AG09309 (cell line): ENCODE data around the gene HIBADH.

Experiments
- DNase-seq: peaks from one replicate; pipeline ENCODE4 v3.0.0-alpha.2; 2010; ENCODE audit warnings: low read depth
- H3K4me3 ChIP-seq: 2 replicates; pipeline ENCODE4 v1.5.1; 2011; ENCODE audit warnings: mild to moderate bottlenecking, low read depth, low read length, moderate library complexity; ENCODE audit not compliant: control insufficient read depth
- TF ChIP-seq, protein P1 (sequence below): IDR thresholded peaks from 2 replicates; pipeline ENCODE4 v1.5.1; 2011; ENCODE audit warnings: mild to moderate bottlenecking, low read depth, low read length, inconsistent platforms; ENCODE audit not compliant: insufficient read depth, control insufficient read depth; ENCODE audit errors: missing control alignments

HIBADH gene

DNA sequence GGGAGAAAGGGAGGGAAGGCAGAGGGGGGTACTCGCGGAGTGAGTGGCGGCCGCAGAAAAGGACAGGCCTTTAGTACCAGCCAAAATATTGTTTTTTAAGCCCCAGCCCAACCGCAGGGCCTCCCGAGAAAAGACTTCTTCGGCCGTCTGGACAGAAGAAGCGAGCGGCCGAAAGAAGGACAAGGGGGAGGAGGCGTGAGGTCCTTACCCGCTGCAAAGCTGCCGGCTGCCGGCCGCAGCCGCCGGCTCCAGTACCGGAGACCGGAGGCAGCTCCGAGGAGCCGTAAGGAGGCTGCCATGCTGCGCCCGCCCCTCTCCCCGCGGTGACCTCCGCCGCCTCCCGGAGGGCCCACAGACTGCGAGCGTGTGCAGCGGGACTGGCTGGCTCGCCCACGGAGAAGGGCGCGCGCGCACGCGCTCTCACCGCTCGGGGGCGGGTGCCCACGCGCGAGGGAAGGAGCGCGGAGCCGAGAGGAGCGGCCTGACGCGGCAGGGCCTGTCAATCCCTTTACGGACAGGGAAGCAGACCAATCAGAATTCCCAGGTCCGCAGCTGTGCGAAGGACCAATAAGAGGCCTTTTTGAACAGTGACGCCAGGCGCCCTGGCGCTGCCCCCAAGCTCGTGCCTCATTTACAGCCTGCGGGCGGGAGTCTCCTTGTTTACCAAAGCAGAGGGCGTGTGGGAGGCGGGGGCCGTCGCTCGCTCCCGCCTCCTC, at the start of gene HIBADH:
Gene HIBADH (minus strand): TSS at position 394 of the 716 bp plus-strand sequence. CDS start 95 bp downstream, at position 299.
- TF ChIP-seq, protein P1, sequence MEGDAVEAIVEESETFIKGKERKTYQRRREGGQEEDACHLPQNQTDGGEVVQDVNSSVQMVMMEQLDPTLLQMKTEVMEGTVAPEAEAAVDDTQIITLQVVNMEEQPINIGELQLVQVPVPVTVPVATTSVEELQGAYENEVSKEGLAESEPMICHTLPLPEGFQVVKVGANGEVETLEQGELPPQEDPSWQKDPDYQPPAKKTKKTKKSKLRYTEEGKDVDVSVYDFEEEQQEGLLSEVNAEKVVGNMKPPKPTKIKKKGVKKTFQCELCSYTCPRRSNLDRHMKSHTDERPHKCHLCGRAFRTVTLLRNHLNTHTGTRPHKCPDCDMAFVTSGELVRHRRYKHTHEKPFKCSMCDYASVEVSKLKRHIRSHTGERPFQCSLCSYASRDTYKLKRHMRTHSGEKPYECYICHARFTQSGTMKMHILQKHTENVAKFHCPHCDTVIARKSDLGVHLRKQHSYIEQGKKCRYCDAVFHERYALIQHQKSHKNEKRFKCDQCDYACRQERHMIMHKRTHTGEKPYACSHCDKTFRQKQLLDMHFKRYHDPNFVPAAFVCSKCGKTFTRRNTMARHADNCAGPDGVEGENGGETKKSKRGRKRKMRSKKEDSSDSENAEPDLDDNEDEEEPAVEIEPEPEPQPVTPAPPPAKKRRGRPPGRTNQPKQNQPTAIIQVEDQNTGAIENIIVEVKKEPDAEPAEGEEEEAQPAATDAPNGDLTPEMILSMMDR, result peak; percentile 8
- peak; percentile 99 for DNase-seq
- peak within 1 kb of the TSS; percentile 76 for H3K4me3 ChIP-seq

DNA sequence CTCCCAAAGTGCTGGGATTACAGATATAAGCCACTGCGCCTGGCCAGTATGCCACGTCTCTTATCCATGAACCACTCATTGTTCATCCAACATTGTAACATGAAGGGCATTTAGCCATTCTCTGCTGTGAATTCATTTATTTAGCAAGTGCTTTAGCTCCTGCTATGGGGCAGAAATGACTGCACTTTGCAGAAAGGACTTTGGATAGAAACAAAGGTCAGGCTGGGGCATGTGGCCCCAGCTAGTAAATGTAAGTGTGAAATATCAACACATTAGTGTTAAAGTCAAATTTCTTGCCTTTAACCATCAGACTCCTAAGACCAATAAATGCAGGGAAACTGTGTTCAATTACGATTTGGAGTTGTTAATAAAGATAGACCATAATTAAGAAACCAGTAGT, 49.5 kb upstream of the HIBADH start:
- DNase-seq, result no peak
- TF ChIP-seq, protein P1, result no peak
- H3K4me3 ChIP-seq, result no peak overlapping the region

DNA sequence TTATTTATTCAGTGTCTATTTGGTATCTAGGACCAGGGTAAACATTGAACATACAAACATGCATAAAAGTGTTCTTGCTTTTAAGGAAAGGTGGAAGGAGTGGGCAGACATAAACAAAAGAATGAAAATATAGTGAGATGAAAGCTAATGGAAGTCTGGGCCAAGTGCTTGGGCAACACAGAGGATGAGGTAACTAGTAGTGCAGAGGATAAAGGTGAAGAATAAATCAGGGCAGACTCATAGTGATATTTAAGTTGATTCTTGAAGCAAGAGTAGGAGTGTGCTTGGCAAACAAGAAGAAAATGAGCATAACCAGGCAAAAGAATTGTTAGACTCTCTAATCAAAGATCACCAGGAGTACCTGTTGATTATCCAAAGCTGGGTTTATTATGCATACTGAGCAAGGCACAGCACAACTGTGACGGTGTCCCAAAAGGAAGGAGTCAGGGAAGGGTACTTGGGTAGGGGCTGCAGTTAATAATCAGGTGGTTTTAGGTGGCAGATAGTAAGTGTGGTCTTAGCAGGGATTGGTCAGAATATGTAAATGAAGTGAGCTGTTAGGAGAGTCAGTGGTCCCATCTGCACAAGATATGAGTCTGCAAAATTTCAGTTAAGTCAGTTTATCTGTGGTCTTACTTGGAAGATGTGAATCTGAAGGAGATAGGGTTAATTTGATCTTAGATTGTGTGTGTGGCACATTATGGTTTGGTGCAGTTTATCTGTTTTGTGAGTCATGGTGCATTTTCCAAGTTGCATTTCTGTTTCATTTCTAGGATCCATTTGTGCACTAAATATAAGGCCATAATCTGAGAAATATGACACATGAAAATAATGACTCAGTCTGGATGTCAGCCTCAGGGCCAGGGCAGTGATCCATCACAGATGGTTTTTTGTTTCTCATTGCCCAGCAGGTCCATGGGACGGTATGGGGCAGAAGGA, 46.7 kb upstream of the HIBADH start:
- TF ChIP-seq, protein P1, result no peak
- H3K4me3 ChIP-seq, result no peak overlapping the region
- DNase-seq, result peak; percentile 53

DNA sequence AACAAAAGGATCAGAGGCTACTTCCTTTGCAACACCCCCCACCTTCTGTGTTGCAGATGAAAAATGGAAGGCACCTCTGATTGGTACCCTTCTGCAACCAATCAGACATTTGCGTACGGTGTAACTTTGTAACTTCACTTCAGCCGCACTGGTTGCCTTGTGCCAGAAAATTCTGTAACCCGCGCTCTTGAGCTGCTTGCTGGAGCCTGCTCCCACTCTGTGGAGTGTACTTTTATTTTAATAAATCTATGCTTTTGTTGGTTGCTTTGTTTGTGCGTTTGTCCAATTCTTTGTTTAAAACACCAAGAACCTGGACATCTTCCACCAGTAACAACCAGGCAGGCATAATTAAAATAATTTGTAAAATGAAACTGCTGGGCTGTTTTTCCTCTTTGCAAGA, 45.8 kb upstream of the HIBADH start:
- TF ChIP-seq, protein P1, result no peak
- DNase-seq, result no peak

DNA sequence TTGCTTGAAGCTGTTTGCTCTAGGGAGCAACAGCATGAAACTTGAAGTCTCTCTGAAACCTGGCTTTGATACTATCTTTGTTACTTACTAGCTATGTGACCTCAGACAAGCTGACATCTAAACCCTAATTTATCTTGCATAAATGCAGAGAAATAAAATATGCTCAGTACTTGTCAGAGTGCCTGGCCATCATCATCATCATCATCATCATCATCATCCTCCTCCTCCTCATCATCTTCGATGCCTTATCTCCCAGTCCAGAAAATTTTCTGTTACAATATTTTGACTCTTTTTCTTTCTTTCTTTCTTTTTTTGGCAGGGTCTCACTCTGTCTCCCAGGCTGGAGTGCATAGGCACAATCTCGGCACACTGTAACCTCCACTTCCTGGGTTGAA, 42.5 kb upstream of the HIBADH start:
- H3K4me3 ChIP-seq, result no peak overlapping the region
- DNase-seq, result no peak
- TF ChIP-seq, protein P1, result no peak

More for the DNA sequence above, 45.8 kb upstream of the HIBADH start:
- no peak overlapping the region for H3K4me3 ChIP-seq

DNA sequence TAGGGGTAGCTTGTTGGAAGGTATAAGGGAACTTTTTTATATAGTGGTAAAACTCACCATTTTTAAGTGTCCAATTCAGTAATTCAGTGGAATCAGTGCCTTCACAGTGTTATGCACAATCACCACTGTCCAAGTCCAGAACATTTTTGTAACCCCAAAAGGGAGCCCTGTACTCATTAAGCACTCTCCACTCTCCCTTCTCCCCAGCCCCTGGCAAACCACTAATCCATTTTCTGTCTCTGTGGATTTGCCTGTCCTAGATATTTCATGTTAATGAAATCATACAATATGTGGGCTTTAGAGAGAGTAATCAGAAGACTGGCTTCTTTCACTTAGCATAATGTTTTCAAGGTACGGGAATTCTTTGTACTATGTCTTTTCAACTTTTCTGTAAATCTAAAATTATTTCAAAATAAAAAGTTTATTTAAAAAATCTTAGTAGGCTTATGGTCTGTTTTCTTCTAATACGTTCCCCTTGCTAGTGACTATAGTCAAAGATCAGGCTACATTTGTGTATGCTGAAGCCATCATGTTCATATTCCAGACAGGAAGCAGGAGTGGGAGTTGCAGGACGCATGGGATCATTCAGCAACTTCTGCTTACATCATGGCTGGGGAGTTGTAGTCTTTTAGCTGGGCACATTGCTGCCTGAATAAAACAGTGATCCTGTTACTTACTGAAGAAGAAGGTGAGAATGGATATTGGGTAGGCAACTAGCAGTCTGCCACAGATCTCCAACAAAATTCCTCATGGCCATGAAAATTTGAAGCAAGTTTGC, 41.9 kb upstream of the HIBADH start:
- TF ChIP-seq, protein P1, result no peak
- no peak for DNase-seq
- no peak overlapping the region for H3K4me3 ChIP-seq
